DND-41 (cell line): ENCODE data around the gene GAB1.

Experiments used
- ATAC-seq: fragments of 200-7000 bp; cut with Tn5 transposase; 3 replicates; pipeline ENCODE4 v1.9.1; 2021; ENCODE audit warnings: low read depth; ENCODE audit not compliant: insufficient read depth
- DNase-seq: peaks from one replicate; pipeline ENCODE4 v3.0.0-alpha.2; 2020
- H2AFZ ChIP-seq: 2 replicates; pipeline ENCODE4 v1.6.0; 2012; ENCODE audit warnings: low read depth, low read length
- H3K27ac ChIP-seq: 2 replicates; pipeline ENCODE4 v1.5.1; 2012; ENCODE audit warnings: low read length, inconsistent platforms
- H3K27me3 ChIP-seq: fragments of 200-600 bp; sonication (generic); 2 replicates; pipeline ENCODE4 v1.6.0; 2012; ENCODE audit warnings: low read length, mild to moderate bottlenecking, inconsistent platforms; ENCODE audit not compliant: insufficient read depth, poor library complexity
- H3K36me3 ChIP-seq: 2 replicates; pipeline ENCODE4 v1.5.1; 2012; ENCODE audit warnings: low read length, inconsistent platforms; ENCODE audit not compliant: insufficient read depth
- H3K4me1 ChIP-seq: 2 replicates; pipeline ENCODE4 v1.5.1; 2012; ENCODE audit warnings: mild to moderate bottlenecking, low read length; ENCODE audit not compliant: insufficient read depth
- H3K4me2 ChIP-seq: 2 replicates; pipeline ENCODE4 v1.6.0; 2012; ENCODE audit warnings: mild to moderate bottlenecking, moderate library complexity, low read length, inconsistent platforms; ENCODE audit not compliant: insufficient read depth
- H3K4me3 ChIP-seq, 2 experiments: fragments of 200-600 bp in 1 of 2; shearing (Covaris generic) in 1 of 2; 2 replicates each; pipeline ENCODE4 v1.5.1; 2012 to 2016; ENCODE audit warnings: inconsistent platforms in 2 of 2, low read length in 2 of 2, mild to moderate bottlenecking in 2 of 2, low read depth in 1 of 2, moderate library complexity in 1 of 2
- H3K79me2 ChIP-seq: 2 replicates; pipeline ENCODE4 v1.6.0; 2012; ENCODE audit warnings: low read length, inconsistent platforms; ENCODE audit not compliant: insufficient read depth
- H3K9ac ChIP-seq: 2 replicates; pipeline ENCODE4 v1.6.0; 2012; ENCODE audit warnings: low read depth, mild to moderate bottlenecking, inconsistent platforms, low read length, moderate library complexity
- H3K9me3 ChIP-seq: 2 replicates; pipeline ENCODE4 v1.5.1; 2012; ENCODE audit warnings: low read length, moderate library complexity, mild to moderate bottlenecking, inconsistent platforms; ENCODE audit not compliant: insufficient read depth, severe bottlenecking
- H4K20me1 ChIP-seq: 2 replicates; pipeline ENCODE4 v1.6.0; 2012; ENCODE audit warnings: low read length; ENCODE audit not compliant: insufficient read depth
- EZH2 ChIP-seq: IDR thresholded peaks from 3 replicates; pipeline ENCODE4 v1.6.1; 2012; ENCODE audit warnings: borderline replicate concordance, low read depth, mild to moderate bottlenecking, moderate library complexity, low read length, inconsistent platforms; ENCODE audit not compliant: severe bottlenecking
- TF ChIP-seq, protein P1 (sequence below): IDR thresholded peaks from 2 replicates; pipeline ENCODE4 v1.5.1; 2012; ENCODE audit warnings: borderline replicate concordance, low read length, moderate library complexity, mild to moderate bottlenecking; ENCODE audit not compliant: poor library complexity, severe bottlenecking; ENCODE audit errors: extremely low read depth

The GAB1 gene

GRCh38 chr4:143382596-143382995 lies 45.9 kb downstream of the GAB1 start:
- DNase-seq (no peak), ATAC-seq (no peak)
- TF ChIP-seq, protein P1, sequence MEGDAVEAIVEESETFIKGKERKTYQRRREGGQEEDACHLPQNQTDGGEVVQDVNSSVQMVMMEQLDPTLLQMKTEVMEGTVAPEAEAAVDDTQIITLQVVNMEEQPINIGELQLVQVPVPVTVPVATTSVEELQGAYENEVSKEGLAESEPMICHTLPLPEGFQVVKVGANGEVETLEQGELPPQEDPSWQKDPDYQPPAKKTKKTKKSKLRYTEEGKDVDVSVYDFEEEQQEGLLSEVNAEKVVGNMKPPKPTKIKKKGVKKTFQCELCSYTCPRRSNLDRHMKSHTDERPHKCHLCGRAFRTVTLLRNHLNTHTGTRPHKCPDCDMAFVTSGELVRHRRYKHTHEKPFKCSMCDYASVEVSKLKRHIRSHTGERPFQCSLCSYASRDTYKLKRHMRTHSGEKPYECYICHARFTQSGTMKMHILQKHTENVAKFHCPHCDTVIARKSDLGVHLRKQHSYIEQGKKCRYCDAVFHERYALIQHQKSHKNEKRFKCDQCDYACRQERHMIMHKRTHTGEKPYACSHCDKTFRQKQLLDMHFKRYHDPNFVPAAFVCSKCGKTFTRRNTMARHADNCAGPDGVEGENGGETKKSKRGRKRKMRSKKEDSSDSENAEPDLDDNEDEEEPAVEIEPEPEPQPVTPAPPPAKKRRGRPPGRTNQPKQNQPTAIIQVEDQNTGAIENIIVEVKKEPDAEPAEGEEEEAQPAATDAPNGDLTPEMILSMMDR: no peak
- TF ChIP-seq EZH2: no peak
- Histone ChIP-seq H3K9ac (no peak overlapping the region), H3K36me3 (no peaks in the 10 kb centered on the region), H3K27me3 (peaks cover 4% of the 10 kb centered on the region), H2AFZ (no peak overlapping the region), H3K4me1 (no peaks in the 10 kb centered on the region), H3K9me3 (no peaks in the 10 kb centered on the region), H3K4me2 (no peak overlapping the region), H3K79me2 (no peaks in the 10 kb centered on the region), H3K4me3 (no peak overlapping the region), H4K20me1 (no peaks in the 10 kb centered on the region), H3K27ac (no peak overlapping the region)

GRCh38 chr4:143383005-143383574 lies 46.4 kb downstream of the GAB1 start:
- H2AFZ ChIP-seq: no peak overlapping the region
- H3K27ac ChIP-seq: no peak overlapping the region
- peaks cover 4% of the 10 kb centered on the region for H3K27me3 ChIP-seq
- no peaks in the 10 kb centered on the region for H3K4me1 ChIP-seq
- H3K9me3 ChIP-seq: no peaks in the 10 kb centered on the region
- H4K20me1 ChIP-seq: no peaks in the 10 kb centered on the region
- H3K9ac ChIP-seq: no peak overlapping the region
- H3K4me3 ChIP-seq: no peak overlapping the region
- H3K4me2 ChIP-seq: no peak overlapping the region
- no peak for ATAC-seq
- no peaks in the 10 kb centered on the region for H3K79me2 ChIP-seq
- H3K36me3 ChIP-seq: no peaks in the 10 kb centered on the region
- DNase-seq: no peak
- TF ChIP-seq, protein P1: no peak
- no peak for TF ChIP-seq EZH2

GRCh38 chr4:143384381-143384994 lies 47.8 kb downstream of the GAB1 start:
- no peaks in the 10 kb centered on the region for H3K36me3 ChIP-seq
- no peak overlapping the region for H3K4me2 ChIP-seq

More at GRCh38 chr4:143384381-143384994, 47.8 kb downstream of the GAB1 start:
- no peaks in the 10 kb centered on the region for H3K4me1 ChIP-seq
- H3K79me2 ChIP-seq: no peaks in the 10 kb centered on the region
- H4K20me1 ChIP-seq: no peaks in the 10 kb centered on the region
- H3K9me3 ChIP-seq: no peaks in the 10 kb centered on the region
- H3K9ac ChIP-seq: no peak overlapping the region
- peaks cover 4% of the 10 kb centered on the region for H3K27me3 ChIP-seq
- H3K4me3 ChIP-seq: no peak overlapping the region
- H3K27ac ChIP-seq: no peak overlapping the region
- no peak for ATAC-seq
- no peak overlapping the region for H2AFZ ChIP-seq
- TF ChIP-seq, protein P1: no peak
- no peak for TF ChIP-seq EZH2
- no peak for DNase-seq
